Body of pancreas (tissue), 4 donors: ENCODE data around the gene CYP21A2. TPM values are rescaled to one million over a fixed set of nuclear protein-coding genes. Genes with fewer than 3 reads are reported as not detected.
A peak's percentile ranks its signal among the peaks of the same experiment; 100 is the strongest.

ENCODE experiments used
- ATAC-seq: fragments of 150-250 bp; one replicate; pipeline ENCODE4 v1.9.1; 2016
- DNase-seq, 4 donors: peaks; one replicate each; pipeline ENCODE4 v3.0.0-alpha.2; 2019
- H3K27ac ChIP-seq, 4 donors: fragments of 200-600 bp; sonication (generic); 1 replicate in 3 of 4; 2 replicates in 1 of 4; pipeline versions ENCODE4 v1.5.1 to v1.6.1; 2016 to 2019; ENCODE audit warnings: mild to moderate bottlenecking in 1 of 4, mixed read lengths in 1 of 4, moderate library complexity in 1 of 4
- H3K27me3 ChIP-seq, 2 donors: fragments of 200-600 bp; sonication (generic); one replicate each; pipeline ENCODE4 v1.6.0; 2016; ENCODE audit warnings: mild to moderate bottlenecking in 1 of 2
- H3K36me3 ChIP-seq, 2 donors: fragments of 200-600 bp; sonication (generic); replicated peaks in 1 of 2; 2 replicates each; pipeline ENCODE4 v1.5.1; 2016; ENCODE audit warnings: low read depth in 2 of 2; ENCODE audit not compliant: insufficient read depth in 1 of 2
- H3K4me1 ChIP-seq: fragments of 200-600 bp; sonication (generic); one replicate; pipeline ENCODE4 v1.6.0; 2016
- H3K4me3 ChIP-seq, 2 donors: fragments of 200-600 bp; sonication (generic); 1 replicate in 1 of 2; 2 replicates in 1 of 2; pipeline ENCODE4 v1.5.1; 2016 to 2019
- H3K9me3 ChIP-seq, 3 donors: fragments of 200-600 bp; sonication (generic); 1 replicate in 2 of 3; 2 replicates in 1 of 3; pipeline ENCODE4 v1.5.1; 2016
- POLR2A ChIP-seq, 3 donors: fragments of 450-650 bp; IDR thresholded peaks; one replicate each; pipeline ENCODE4 v1.6.1; 2016; ENCODE audit warnings: antibody characterized with exemption in 3 of 3, mild to moderate bottlenecking in 2 of 3
- WGBS, 2 donors: methylation state at CpG; one replicate each; pipeline ENCODE4 v1.1.5; 2017; 5-methylcytosine and 5-hydroxymethylcytosine counted together
- intact Hi-C: fragments of 100-400 bp; cut with DNase I; formaldehyde crosslinking; loops from one replicate; pipeline ENCODE4 v1.15.1; 2023
- total RNA-seq, 2 donors: library from RNA; depleted of rRNA; stranded (reverse); fragments of >200 nt; gene quantifications; one replicate each; pipeline ENCODE4 v1.1.0, GENCODE V29; 2016
- TF ChIP-seq, protein P1 (sequence below), 7 experiments: fragments of 450-650 bp in 4 of 7; fragments of 200-600 bp in 3 of 7; sonication (generic) in 3 of 7; IDR thresholded peaks; one replicate each; pipeline ENCODE4 v1.5.1; 2016 to 2019; ENCODE audit warnings: antibody characterized with exemption in 7 of 7

The CYP21A2 gene
- total RNA-seq, 2 donors from 2014 or later: 0.52 TPM; not detected in 1

DNA sequence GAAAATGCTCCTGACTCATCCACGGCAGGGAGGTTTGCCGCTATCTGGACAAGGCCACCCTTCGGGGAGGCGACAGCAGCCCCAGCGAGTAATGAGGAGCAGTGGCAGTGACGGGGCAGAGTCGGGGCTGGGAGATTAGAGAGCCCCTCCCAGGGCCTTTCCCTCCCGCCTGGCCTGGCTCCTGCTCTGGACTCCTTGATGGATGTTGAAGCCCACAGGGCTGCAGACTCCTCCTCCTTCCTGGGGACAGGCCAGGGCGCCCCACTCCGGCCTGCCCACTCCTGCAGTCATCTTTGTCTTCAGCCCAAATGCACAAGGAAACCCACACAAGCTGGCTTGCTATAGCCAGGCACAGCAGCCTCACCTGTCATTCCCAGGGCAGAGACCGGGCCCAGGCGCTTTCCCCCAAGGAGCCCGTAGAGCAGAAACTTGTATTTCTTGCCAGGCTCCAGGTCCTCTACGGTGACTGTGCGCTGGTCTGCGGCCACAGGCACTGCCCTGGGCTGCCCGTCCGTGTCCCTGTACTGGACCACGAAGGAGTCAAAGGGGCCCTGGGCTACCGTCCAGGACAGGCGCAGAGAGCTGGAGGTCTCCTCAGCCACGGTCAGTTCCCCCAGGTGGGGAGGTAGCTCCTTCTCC is 7.7 kb downstream of the CYP21A2 start:
- peaks cover 11% of the 10 kb centered on the region for H3K4me1 ChIP-seq
- ATAC-seq: no peak
- no peaks in the 10 kb centered on the region for H3K36me3 ChIP-seq
- 80 to 81% methylated on average over 11 to 22 of the region's 22 CpGs for WGBS, 2 donors
- peak overlapping the region in 1 of 4 donors; percentile 44 for H3K27ac ChIP-seq
- DNase-seq: no peak
- no peak overlapping the region for H3K4me3 ChIP-seq
- intact Hi-C loops: no loop called here
- no peaks in the 10 kb centered on the region for H3K9me3 ChIP-seq
- H3K27me3 ChIP-seq: no peaks in the 10 kb centered on the region
- TF ChIP-seq, protein P1, sequence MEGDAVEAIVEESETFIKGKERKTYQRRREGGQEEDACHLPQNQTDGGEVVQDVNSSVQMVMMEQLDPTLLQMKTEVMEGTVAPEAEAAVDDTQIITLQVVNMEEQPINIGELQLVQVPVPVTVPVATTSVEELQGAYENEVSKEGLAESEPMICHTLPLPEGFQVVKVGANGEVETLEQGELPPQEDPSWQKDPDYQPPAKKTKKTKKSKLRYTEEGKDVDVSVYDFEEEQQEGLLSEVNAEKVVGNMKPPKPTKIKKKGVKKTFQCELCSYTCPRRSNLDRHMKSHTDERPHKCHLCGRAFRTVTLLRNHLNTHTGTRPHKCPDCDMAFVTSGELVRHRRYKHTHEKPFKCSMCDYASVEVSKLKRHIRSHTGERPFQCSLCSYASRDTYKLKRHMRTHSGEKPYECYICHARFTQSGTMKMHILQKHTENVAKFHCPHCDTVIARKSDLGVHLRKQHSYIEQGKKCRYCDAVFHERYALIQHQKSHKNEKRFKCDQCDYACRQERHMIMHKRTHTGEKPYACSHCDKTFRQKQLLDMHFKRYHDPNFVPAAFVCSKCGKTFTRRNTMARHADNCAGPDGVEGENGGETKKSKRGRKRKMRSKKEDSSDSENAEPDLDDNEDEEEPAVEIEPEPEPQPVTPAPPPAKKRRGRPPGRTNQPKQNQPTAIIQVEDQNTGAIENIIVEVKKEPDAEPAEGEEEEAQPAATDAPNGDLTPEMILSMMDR (IDR thresholded peaks at IDR 0.05): no peak
- TF ChIP-seq POLR2A (IDR thresholded peaks at IDR 0.05): no peak

DNA sequence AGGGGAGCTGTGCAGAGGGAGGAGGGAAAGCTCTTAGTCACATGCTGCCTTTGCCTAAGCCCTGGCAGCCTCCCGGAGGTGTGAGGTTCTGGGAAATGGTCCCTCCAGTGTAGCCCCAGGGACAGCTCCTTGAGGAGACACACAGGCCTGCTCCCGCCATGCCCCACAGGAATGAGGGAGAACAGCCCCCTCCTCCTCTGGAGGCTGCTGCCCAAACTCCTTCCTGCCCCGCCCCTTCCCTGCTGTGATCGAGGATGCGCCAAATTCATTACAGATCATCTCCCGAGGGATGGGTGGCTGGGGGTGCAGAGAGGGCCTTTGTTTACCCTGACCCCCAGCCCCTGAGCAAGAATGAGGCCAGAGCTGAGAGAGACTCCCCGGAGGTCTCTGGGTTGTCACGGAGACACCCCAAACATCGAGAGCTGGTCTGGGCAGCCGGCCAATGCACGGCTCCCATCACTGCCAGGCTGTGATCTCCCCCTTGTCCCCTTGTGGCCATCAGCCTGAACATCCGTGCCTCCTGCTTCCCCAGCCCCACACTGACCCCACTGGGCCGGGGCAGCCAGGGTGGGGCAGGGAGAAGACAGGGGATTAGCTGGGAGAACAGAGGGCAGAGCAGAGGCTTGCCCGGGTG is 8.4 kb downstream of the CYP21A2 start:
- ATAC-seq (no peak), DNase-seq (no peak)
- intact Hi-C loops: no loop called here

DNA sequence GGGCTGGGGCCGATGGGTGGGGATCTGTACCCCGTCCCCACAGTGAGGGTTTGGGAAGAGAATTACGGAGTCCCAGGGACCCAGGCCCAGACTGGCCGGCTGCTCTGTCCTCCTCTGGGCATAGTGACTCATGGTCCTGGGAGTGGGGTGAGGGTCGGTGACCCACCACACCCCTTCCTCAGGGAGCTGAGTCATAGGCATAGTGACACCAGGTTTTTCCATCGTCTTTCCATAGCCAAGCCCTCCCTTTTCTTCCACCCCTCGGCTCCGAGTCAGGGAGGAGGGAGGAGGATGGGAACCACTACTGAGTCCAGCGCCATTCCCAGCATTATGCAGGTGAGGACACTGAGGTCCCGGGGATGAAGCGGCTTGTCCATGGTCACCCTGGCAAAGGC is 8.9 kb downstream of the CYP21A2 start:
- DNase-seq (no peak), ATAC-seq (no peak)
- no peaks in the 10 kb centered on the region for H3K9me3 ChIP-seq
- no peak overlapping the region for H3K4me3 ChIP-seq
- TF ChIP-seq POLR2A (IDR thresholded peaks at IDR 0.05): no peak
- TF ChIP-seq, protein P1 (IDR thresholded peaks at IDR 0.05): no peak
- 68 to 71% methylated on average over 10 to 11 of the region's 11 CpGs for WGBS, 2 donors
- H3K27me3 ChIP-seq: no peaks in the 10 kb centered on the region
- H3K36me3 ChIP-seq: no peaks in the 10 kb centered on the region
- intact Hi-C loops: no loop called here
- H3K27ac ChIP-seq: peak overlapping the region in 1 of 4 donors; percentile 5
- H3K4me1 ChIP-seq: peaks cover 11% of the 10 kb centered on the region

More for the DNA sequence above, 8.4 kb downstream of the CYP21A2 start:
- Histone ChIP-seq H3K27me3 (no peaks in the 10 kb centered on the region), H3K36me3 (no peaks in the 10 kb centered on the region), H3K9me3 (no peaks in the 10 kb centered on the region), H3K4me3 (no peak overlapping the region), H3K4me1 (peaks cover 11% of the 10 kb centered on the region), H3K27ac (peak overlapping the region in 1 of 4 donors; percentile 5)
- WGBS, 2 donors: 40 to 44% methylated on average over 1 to 12 of the region's 14 CpGs
- TF ChIP-seq, protein P1 (IDR thresholded peaks at IDR 0.05): no peak
- TF ChIP-seq POLR2A (IDR thresholded peaks at IDR 0.05): no peak

DNA sequence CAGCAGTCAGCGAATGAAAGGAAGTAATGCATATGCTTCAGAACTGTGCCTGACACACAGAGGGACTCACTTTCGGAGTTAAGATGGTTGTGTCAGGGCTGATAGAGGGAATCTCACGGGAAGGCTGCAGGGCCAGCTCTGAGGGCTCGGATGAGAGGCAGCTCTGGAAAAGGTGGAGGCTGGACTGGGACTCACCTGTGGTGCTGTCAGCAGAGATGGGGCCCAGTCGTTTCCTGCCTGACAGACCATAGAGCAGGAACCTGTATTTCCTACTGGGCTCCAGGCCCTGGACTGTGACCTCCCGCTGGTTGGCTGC is 9.3 kb downstream of the CYP21A2 start:
- TF ChIP-seq POLR2A (IDR thresholded peaks at IDR 0.05): no peak
- TF ChIP-seq, protein P1 (IDR thresholded peaks at IDR 0.05): no peak
- H3K27ac ChIP-seq: peak overlapping the region in 1 of 4 donors; percentile 5
- no peak overlapping the region for H3K4me3 ChIP-seq
- WGBS, 2 donors: 62 to 77% methylated on average over 4 to 6 of the region's 6 CpGs
- intact Hi-C loops: no loop called here
- H3K4me1 ChIP-seq: peaks cover 11% of the 10 kb centered on the region
- H3K9me3 ChIP-seq: no peaks in the 10 kb centered on the region
- no peaks in the 10 kb centered on the region for H3K27me3 ChIP-seq
- no peak for ATAC-seq
- no peaks in the 10 kb centered on the region for H3K36me3 ChIP-seq
- no peak for DNase-seq
